COLO829 (cell line): ENCODE data around the gene KCNAB2.
"Not testable (repeated sequence)": the region's sequence is repeated elsewhere in the genome, so short reads cannot be mapped to it uniquely, and the experiment has no call there.

Experiments used
- DNase-seq: peaks from one replicate; pipeline ENCODE4 v3.0.0; 2012; ENCODE audit warnings: low spot score

Gene KCNAB2

DNA sequence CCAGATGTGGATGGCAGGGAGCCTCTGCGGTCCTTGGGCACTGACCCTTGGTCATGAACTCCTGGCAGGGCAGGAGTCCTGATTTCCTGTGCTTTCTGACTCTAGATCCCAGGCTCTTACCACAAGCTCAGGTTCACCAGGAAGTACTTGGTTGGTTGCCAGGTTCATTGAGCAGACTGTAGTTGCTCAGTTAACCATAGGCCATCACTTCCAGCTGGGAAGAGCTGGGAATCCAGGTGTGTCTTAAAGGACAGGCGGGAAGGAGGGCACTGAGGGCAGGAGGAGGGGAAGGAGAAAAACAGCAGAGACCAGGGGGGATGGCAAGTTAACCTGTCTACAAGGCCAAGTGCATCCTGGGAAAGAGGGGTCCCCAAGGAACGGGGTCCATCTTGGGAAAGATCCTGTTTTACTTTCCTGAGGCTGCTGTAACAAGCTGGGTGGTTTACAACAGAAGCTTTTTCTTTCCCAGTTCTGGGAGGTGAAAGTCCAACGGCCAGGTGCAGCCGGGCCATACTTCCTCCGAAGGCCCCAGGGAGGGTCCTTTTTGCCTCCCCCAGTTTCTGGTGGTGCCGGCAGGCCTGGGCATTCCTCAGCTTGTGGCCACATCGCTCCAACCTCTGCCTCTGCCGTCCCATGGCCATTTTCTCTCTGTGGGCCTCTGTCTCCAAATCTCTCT, 11.6 kb downstream of the KCNAB2 start:
- DNase-seq = no peak

DNA sequence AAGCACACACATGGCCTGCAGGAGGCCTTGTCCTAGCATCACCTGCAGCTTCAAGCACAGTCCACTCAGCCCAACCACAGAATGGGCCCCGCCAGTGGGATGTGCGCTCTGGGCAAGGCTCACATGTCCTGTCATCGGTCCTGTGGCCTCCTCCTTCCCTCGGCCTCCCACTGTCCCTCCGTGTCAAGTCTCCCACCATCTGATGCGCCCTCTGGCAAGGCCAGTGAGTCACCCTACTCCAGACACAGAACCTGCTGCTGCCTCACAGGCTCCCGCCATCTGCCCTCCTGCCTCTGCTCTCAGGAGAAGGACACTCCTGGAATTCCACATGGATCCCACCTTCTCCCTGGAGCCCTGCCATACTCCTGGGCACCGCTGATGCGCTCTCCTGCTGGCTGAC, 14.2 kb downstream of the KCNAB2 start:
- DNase-seq = no peak

DNA sequence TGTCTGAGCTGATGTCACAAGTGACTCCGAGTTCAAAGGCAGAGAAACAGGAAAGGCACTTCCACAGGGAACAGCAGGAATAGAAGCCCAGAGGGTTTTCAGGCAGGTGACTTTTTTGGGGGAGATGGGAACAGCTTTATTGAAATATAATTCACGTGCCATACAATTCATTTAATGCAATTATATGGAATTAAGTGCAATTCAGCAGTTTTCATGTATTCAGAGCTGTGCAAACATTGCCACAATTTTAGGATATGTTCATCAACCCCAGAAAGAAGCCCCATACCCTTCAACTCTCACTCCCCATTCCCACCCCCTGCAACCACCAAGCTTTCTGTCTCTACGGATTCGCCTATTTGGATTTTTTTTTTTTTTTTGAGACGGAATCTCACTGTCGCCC, 17.0 kb downstream of the KCNAB2 start:
- DNase-seq = no peak

DNA sequence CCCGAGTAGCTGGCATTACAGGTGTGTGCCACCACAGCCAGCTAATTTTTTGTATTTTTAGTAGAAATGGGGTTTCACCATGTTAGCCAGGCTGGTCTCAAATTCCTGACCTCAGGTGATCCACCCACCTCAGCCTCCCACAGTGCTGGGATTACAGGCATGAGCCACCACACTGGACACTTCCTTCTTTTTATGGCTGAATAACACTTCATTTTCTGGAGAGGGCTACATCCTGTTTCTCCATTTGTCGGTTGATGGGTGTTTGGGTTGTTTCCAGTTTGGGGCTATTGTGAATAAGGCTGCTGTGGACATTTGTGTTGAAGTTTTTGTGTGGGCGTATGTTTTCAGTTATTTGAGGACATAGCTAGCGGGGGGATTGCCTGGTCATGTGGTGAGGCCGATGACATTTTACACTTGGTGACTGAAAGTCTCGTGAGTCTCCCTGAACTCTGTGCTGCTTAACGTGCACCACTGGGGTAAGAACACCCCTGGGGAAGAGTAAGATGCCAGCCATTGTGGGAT, 17.9 kb downstream of the KCNAB2 start:
- DNase-seq = not testable (repeated sequence)

DNA sequence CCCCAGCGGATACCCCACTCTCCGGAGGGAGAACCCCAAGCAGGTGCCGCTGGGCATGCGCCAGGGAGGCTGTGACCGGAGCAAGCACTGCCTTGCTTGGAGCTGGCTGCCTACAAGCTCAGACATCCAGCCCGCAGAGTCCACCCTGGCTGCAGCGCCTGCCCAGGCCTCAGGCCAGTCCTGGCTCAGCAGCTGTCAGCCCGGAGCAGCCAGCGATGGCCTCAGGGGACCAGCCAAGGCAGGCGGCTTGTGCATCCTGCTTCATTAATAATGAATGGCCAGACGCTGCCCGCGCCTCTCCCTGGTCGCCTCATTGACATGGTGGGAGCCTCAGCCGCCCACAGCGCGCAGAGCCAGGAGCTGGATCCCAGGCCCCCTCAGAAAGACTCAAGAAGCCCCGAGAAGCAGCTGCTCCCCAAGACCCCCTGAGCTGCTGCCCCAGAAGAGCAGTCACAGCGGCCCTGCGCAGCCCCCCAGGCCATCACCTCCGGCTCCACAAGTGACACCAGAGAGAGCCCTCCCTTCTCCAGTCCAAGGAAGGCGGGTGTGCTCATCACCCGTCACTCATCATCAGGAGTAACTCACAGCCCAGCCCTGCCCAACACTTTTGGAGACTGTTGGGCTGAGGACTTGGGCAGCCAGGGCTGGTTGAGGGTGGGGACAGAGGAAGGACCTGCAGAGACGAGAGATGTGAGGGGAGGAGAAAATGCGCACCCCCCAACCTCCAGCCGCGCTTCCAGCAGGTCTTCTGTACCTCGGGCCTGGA, 19.6 kb downstream of the KCNAB2 start:
- DNase-seq = no peak

DNA sequence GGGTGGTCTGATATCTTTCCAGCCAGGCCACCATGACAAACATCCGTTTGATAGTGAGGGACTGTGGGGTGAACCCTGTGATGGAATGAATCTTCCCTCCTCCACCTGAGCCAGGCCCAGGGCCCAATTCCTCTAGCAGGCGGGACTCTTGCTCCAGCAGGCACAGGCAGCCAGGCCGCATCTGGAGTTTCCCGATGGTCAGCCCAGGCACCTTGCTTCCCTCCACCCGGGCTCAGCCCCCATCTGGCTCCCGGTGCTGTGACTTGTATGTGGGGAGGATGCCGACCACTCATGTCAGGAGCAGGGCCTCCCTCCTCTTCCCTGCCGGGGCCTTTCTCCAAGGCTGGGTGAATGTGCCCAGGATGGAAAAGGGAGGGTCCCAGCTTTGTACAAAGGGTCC, 21.0 kb downstream of the KCNAB2 start:
- DNase-seq = no peak

DNA sequence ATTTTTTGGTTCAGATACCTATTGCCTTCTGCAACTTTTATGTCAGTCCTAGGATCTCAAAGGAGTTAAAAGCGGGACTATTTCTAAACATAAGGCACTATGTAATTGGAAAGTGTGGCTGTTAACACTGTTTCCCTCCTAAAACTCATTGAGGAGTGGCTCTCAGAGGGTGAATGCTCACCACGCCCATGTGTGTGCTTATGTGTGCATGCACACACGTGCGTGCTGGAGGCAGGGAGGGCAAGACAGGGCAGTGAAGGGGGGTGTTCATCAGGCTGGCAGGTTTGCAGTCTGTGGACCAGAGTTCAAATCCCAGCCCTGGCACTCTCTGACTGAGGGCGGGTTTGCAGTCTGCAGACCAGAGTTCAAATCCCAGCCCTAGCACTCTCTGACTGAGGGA, 22.4 kb downstream of the KCNAB2 start:
- no peak for DNase-seq

DNA sequence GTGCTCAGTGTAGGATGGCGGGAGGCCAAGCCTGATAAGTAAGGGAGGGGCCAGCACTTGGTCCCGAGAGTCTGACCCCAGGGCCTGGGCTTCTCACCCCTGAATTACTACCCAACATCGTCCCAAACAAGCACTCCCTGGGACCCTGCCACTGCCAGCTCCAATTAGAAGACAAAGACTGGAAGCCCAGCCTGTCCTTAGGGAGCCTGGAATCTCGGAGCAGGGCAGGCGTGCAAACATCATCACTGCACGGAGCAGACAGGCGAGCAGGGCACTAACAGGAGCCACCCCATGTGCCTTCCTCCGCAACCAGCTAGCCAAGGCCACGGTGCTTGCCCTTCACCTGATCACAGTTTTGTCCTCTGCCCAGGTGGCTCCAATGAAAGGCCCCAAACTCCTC, 23.2 kb downstream of the KCNAB2 start:
- no peak for DNase-seq

DNA sequence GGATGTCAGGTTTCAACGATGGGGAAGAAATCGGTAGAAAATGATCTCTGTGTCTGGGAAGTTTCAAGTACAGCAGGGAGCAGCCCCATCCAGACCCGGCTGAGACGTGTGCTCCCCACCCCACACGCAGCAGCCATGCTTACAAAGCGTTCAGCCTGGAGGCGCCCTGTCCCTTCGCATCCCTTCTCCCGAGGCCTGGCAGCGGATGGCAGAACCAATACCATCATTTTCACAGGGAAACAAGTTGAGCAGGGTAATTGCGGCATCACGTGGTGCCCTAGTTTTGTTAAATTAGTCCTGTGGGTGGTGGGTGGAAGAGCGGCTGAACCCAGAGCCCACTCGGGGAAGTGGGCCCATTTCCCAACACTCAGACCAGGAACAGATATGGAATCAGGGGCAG, 23.9 kb downstream of the KCNAB2 start:
- DNase-seq = no peak

DNA sequence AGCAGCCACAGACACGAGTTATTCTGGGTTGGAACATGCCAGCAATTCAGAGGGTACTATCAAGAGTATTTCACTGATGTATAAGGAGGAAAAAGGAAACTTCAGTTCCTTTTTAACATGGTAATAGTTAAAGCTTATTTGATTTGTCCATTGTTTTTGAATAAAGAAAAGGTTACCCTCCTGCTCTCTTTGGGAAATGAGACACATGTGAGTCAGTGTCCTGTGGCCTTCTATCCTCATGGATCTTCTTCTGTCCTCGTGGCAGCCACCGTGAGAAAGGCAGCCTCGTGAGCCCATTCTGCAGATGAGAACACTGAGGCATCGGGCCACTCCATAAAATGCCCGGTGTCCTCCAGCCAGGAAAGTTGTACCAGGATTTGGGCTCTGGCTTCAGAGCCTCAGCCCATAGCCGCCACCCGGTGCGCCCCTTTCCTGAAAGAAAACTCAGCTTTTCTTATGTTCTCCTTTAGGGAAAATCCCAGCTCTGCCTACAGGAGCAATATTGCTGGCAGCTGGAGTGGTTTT, 24.8 kb downstream of the KCNAB2 start:
- DNase-seq = no peak

DNA sequence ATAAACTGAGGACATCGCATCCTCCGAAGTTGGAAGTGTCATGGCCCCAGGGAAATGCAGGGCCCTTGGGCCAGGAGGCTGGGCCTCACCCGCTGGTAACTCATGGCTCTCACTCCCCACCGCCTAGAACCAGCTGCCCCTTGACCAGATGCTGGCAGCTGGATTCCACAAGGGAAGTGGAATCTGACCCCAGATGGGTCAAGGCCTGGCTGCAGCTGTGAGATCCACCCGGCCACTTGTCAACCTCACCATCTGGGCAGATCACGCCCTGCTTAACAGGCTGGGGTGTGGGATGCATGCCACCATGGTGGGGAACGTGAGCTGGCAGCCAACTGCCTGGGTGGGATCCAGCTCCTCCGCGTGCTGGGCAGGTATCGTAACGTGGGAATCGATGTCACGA, 25.5 kb downstream of the KCNAB2 start:
- no peak for DNase-seq

DNA sequence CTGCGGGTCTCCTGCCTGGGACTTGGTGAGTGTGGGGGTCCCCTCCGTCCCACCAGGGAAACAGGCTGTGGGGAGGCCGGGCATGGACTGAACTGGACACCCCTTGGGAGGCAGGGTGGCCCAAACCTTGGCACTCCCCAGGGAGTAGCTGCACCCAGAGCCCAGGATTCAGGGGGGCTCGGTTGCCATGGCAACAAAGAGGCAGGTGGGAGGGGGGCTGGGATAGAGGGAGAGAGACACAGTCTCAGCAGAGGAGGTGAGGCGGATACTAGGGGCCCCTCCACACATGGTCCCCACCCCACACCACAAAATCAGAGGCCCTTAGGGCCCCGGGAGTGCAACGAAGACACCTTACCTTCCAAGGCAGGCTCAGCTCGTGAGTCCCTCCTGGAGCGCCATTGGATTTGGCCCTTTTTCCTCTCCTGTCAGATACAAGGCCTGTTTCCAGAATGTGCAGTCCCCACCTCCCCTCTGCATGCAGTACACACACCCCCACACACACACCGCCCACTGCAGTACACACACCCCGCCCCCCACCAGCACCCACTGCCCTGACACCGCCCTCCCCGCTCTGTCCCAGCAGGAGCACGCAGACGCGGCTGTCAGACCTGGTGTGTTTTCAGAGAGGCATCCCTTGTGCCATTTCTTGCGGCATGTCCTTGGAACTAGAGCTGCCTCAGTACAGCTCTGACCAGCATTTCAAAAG, 27.2 kb downstream of the KCNAB2 start:
- no peak for DNase-seq

DNA sequence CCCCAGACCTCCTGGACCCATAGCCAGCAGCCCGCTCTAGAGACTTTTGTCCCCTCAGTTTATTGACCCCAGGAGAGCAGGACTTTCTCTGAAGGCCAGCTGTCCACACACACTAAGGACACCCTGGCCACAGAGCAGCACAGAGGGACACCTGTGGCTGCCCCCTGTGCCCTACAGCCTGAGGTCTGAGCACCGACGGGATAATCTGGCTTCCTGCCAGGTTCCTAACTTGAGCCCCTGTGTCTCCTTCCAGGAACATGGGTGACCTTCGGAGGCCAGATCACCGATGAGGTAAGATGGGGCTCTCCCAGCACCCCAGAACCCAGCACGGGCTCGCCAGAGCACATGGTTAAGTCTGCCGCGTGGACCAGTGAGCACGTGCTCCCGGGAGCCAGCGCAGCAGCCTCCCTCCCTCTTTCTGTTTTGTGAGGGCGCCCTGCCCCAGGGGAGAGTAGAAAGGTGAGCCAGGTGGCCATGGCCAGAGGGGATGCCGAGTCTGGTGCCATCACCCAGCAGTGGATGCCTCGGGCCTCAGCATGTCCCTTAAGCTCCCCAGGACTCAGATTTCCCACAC, 27.9 kb downstream of the KCNAB2 start:
- DNase-seq = no peak

DNA sequence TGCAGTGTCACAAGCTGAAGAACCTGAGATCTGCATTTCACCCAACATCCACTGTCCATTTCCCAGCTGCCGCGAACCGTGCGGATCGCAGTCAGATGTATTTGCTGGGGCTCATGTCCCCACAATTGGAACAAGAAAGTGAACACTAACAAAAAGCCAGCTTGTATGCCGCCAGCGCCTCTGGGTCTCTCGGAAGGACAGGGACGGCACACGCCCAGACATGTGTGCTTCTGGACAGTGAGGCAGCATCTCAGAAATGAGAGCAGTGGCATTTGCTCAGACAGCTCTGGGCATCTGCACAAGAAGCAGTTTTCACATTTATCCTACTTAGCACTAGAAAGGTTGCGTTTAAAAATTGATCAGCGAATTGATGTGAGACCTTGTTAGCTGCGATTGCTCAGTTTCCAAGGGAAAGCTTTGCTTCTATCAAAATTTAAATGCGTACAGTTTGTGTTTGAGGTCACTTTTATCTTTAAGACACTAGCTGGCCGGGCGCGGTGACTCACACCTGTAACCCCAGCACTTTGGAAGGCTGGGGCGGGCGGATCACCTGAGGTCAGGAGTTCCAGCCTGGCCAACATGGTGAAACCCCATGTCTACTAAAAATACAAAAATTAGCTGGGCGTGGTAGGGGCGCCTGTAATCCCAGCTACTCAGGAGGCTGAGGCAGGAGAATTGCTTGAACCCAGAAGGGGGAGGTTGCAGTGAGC, 28.7 kb downstream of the KCNAB2 start:
- DNase-seq = no peak

DNA sequence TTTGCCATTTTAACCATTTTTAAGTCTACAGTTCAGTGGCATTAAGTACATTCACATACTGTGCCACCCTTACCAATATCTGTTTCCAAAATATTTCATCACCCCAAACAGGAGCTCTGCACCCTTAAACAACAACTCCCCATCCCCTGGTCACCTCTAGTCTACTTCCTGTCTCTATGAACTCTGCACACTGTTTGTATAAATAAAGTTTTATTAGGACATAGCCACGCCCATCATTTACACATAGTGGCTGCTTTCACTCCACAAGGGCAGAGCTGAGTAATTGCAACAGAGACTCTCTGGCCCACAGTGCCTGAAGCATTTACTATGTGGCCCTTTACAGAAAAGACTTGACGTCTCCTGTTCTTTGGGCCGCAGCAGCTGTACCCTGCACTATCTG, 30.1 kb downstream of the KCNAB2 start:
- no peak for DNase-seq

DNA sequence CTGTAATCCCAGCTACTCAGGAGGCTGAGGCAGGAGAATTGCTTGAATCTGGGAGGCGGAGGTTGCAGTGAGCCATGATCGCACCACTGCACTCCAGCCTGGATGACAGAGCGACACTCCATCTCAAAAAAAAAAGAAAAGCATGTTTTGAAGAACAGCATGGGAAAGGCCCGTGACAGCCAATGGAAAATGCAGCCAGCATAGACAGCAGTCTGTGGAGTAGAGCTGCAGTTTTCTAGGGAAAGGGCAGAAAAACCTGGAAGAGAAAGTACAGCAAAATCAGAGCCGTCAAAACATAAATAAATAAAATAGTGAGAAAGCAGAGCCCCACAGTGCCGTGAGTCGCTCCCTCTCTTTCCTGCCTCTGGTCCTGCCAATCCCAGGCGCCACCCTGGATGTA, 31.4 kb downstream of the KCNAB2 start:
- not testable (repeated sequence) for DNase-seq

DNA sequence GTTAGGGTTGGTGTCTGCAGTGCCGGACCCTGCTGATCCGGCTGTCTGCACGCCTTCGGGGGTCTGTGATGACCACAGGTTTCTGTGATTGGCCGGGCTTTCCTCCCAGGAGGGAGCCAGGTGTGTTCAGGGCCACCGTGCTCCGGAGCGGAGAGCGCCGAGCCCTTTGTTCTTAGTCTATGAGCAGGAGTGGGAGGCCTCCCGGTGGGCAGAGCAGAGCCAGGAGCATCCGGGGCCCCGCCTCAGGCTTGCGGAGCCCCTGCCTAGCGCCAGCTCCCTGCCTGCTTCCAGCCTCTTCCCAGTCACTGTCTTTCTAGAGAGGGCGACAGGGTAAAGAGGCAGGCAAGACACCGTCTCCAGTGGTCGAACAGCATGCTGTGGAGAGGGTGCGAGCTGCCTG, 31.8 kb downstream of the KCNAB2 start:
- DNase-seq = no peak

DNA sequence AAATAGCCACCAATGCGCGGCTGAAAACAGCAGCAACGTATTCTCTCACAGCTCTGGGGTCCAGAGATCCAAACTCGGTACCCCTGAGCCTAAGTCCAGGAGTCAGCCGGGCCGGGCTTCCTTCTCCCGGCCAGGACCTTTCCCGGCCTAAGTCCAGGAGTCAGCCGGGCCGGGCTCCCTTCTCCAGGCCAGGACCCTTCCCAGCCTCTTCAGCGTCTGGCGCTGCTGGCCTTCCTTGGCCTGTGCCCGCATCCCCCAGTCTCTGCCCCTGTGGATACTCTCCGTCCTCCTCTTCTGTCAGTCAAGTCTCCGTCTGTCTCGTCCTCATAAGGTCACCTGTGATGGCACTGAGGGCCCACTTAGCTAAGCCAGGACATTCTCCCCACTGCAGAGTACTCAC, 32.2 kb downstream of the KCNAB2 start:
- no peak for DNase-seq

DNA sequence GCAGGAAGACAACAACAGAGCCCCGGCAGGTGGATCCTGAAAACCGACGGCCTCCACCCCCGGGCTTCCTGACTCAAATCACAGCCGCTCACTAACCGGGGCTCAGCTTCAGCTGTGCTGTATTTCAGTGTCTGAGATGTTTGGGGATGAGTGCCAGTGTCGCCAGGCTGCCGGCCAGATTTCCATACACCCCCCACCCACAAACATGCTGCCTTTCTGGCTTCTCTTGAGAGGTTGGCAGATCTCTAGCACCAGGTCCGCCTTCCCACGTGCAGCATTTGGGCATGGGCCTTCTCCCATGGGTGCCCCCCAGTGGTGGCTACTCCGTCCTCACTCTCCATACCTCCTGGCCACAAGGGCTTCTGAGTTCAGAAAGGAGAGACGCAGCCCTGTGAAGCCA, 34.8 kb downstream of the KCNAB2 start:
- no peak for DNase-seq

DNA sequence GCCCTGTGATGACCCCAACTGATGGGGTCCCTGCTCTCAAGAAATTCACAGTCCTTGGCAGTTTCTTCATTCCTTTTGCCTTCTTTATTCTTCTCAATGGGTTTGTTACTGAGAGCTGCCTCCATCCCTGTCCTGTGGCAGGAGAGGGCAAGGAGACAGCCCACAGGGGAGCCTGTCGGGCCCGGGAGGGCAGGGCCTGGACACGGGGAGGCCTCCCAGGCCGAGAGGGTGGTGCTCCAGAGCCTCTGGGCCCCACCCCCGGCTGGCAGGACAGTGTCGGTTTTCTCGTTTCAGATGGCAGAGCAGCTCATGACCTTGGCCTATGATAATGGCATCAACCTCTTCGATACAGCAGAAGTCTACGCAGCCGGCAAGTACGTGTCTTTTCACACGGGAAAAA, 36.2 kb downstream of the KCNAB2 start:
- DNase-seq = no peak

DNA sequence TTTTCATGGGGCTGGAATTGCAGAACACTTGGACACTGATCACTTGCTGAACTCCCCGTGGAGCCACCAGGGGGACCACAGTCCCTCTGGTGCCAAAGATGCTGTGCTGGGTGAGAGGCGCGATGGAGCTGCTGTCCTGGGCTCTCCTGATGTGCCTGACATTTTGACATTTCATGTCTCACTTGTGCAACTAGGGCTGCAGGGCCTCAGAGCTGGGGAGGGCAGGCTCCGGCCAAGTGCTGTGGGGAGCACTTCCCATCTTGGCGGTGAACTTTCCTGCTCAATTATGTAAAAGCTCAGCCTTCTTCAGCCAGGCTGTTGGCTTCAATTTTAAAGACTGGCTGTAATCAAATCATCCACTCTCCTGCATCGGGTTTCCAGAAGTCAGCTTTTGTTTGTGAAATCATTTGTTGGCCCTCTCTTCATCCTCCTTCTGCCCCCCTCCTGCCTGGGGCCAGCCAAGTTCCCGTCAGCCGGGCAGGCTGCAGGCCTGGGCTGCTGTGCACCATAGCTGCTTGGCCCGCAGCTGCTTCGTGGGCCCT, 36.8 kb downstream of the KCNAB2 start:
- no peak for DNase-seq

DNA sequence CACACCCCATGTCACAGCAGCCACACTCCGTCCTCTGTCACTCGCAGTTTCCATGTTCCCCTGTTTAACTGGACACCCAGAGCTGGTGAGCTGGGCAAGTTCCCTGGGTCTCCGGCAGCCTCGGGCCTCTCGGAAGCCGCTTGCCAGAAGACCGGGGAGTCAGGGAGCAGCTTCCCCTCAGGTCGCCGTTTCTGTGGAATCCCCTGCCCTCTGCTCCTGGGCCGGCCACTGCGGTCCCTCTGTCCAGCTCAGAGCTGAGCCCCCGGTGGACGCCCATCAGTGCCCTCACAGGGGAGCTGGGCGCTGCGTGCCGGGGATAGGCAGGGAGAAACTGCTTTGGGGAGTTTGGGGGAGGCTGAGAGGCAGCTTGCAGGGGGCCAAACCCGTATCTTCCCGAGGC, 37.7 kb downstream of the KCNAB2 start:
- no peak for DNase-seq
